PC-3 (cell line): Measurements from ENCODE around the gene TTLL10. TPM values are rescaled to one million over a fixed set of nuclear protein-coding genes. Genes with fewer than 3 reads are reported as not detected.

Experiments used
- ATAC-seq: fragments of 200-7000 bp; cut with Tn5 transposase; 2 replicates; pipeline ENCODE4 v1.9.1; 2020; ENCODE audit warnings: mild to moderate bottlenecking, moderate library complexity
- BruUV-seq: library from RNA; stranded (reverse); fragments of 400-500 nt; replicated peaks from 2 replicates; lab custom pipeline; 2021; lab: Mats Ljungman, UMichigan
- CTCF ChIA-PET: fragments of 300-600 bp; sonication (Branson Sonifier 250); formaldehyde crosslinking; loops from one replicate; lab custom pipeline; 2022; ENCODE audit warnings: antibody characterized with exemption; lab: Charles Lee
- POLR2A ChIA-PET: fragments of 300-600 bp; sonication (Branson Sonifier 250); formaldehyde crosslinking; loops from one replicate; lab custom pipeline; 2022; ENCODE audit warnings: antibody characterized with exemption; ENCODE audit not compliant: unreplicated experiment; lab: Charles Lee
- DNase-seq: peaks from one replicate; pipeline ENCODE4 v3.0.0-alpha.2; 2015
- H2AFZ ChIP-seq: fragments of 300-600 bp; sonication (generic); 2 replicates; pipeline ENCODE4 v1.6.0; 2016; ENCODE audit warnings: antibody characterized with exemption, low read length
- H3F3A ChIP-seq: fragments of 300-600 bp; sonication (generic); one replicate; pipeline ENCODE4 v1.6.0; 2017; ENCODE audit warnings: antibody characterized with exemption, low read length, control low read depth, mild to moderate bottlenecking; ENCODE audit not compliant: unreplicated experiment
- H3K27ac ChIP-seq: fragments of 300-600 bp; sonication (generic); 2 replicates; pipeline ENCODE4 v1.5.1; 2016; ENCODE audit warnings: mild to moderate bottlenecking, low read length
- H3K27me3 ChIP-seq: fragments of 300-600 bp; sonication (generic); 2 replicates; pipeline ENCODE4 v1.6.1; 2016; ENCODE audit warnings: low read length, mixed read lengths
- H3K36me3 ChIP-seq: fragments of 300-600 bp; sonication (generic); 2 replicates; pipeline ENCODE4 v1.6.1; 2016; ENCODE audit warnings: low read depth, mixed run types, low read length, mixed read lengths
- H3K4me1 ChIP-seq: fragments of 300-600 bp; sonication (generic); 2 replicates; pipeline ENCODE4 v1.5.1; 2016; ENCODE audit warnings: low read length; ENCODE audit not compliant: insufficient read depth
- H3K4me2 ChIP-seq: fragments of 300-600 bp; sonication (generic); 2 replicates; pipeline ENCODE4 v1.6.0; 2016; ENCODE audit warnings: low read length
- H3K4me3 ChIP-seq: fragments of 300-600 bp; sonication (generic); 2 replicates; pipeline ENCODE4 v1.5.1; 2016; ENCODE audit warnings: mild to moderate bottlenecking, low read length, mixed read lengths
- H3K79me2 ChIP-seq: fragments of 300-600 bp; sonication (generic); 2 replicates; pipeline ENCODE4 v1.6.1; 2017; ENCODE audit warnings: low read length, mixed read lengths
- H3K9ac ChIP-seq: fragments of 300-600 bp; sonication (generic); 2 replicates; pipeline ENCODE4 v1.6.0; 2016; ENCODE audit warnings: mild to moderate bottlenecking, low read length
- H3K9me2 ChIP-seq: fragments of 300-600 bp; sonication (generic); replicated peaks from 2 replicates; pipeline ENCODE4 v1.6.1; 2016; ENCODE audit warnings: mixed run types, low read length, mixed read lengths
- H3K9me3 ChIP-seq: fragments of 300-600 bp; sonication (generic); 2 replicates; pipeline ENCODE4 v1.6.1; 2016; ENCODE audit warnings: low read length, mixed read lengths
- H4K20me1 ChIP-seq: fragments of 300-600 bp; sonication (generic); 2 replicates; pipeline ENCODE4 v1.6.1; 2016; ENCODE audit warnings: low read length, mixed read lengths
- CTCF ChIP-seq: fragments of 300-600 bp; sonication (generic); conservative IDR thresholded peaks from 2 replicates; pipeline ENCODE4 v1.5.1; 2017; ENCODE audit warnings: antibody characterized with exemption, low read depth, mild to moderate bottlenecking, low read length
- EZH2 ChIP-seq: fragments of 300-600 bp; sonication (generic); IDR thresholded peaks from one replicate; pipeline ENCODE4 v1.6.1; 2017; ENCODE audit warnings: antibody characterized with exemption, mild to moderate bottlenecking, low read length; ENCODE audit not compliant: unreplicated experiment
- EZH2phosphoT487 ChIP-seq: fragments of 300-600 bp; sonication (generic); IDR thresholded peaks from 2 replicates; pipeline ENCODE4 v1.6.1; 2018; ENCODE audit warnings: mild to moderate bottlenecking, antibody characterized with exemption, low read length, borderline replicate concordance
- intact Hi-C: fragments of 100-400 bp; cut with micrococcal nuclease; formaldehyde crosslinking; loops from 2 replicates; pipeline ENCODE4 v1.9.0; 2023
- total RNA-seq: library from RNA; depleted of rRNA; stranded (reverse); fragments of >200 nt; gene quantifications from 2 replicates; pipeline ENCODE4 v1.2.3, GENCODE V29; 2014

The TTLL10 gene
- total RNA-seq, 1 experiment from 2014 or later = 0.36 TPM

DNA sequence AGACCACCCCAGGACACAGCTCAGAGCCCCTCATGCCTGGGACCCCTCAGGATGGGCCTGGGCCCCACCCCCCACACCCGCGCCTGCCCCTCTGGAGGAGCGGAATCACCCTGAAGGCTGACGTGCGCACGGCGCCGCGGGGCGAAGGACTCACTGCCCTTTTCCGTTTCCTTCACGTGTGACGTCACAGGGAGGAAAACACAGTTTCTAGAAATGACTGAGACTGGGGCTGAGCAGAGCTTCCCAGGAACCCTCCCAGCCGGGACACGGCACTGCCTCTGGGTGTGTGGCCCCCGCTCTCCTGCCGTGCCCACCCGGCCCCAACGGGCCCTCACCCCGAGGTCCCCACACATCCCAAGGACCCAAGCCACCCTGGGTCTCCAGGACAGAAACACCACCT is 45.7 kb downstream of the TTLL10 start:
- no peak for ATAC-seq
- peaks cover under 1% of the 10 kb centered on the region; the same call in 1 of the 2 replicates for H3K79me2 ChIP-seq
- POLR2A ChIA-PET = no interaction called here

GRCh38 chr1:1220197-1220596 is 46.5 kb downstream of the TTLL10 start:
- intact Hi-C loops = no loop called here
- H3K4me3 ChIP-seq = no peak overlapping the region

More for the DNA sequence above, 45.7 kb downstream of the TTLL10 start:
- Histone ChIP-seq H2AFZ (no peak overlapping the region), H4K20me1 (no peaks in the 10 kb centered on the region), H3K9me2 (no peaks in the 10 kb centered on the region), H3K9ac (no peak overlapping the region), H3K4me1 (no peaks in the 10 kb centered on the region), H3K4me2 (no peak overlapping the region), H3K4me3 (no peak overlapping the region), H3K27me3 (no peaks in the 10 kb centered on the region), H3K36me3 (peaks cover 43% of the 10 kb centered on the region; the same call in 1 of the 2 replicates), H3K27ac (no peak overlapping the region), H3F3A (no peaks in the 10 kb centered on the region), H3K9me3 (no peaks in the 10 kb centered on the region)
- CTCF ChIA-PET = no interaction called here
- no TSS peak for BruUV-seq
- no peak for DNase-seq
- no peak for TF ChIP-seq CTCF
- TF ChIP-seq EZH2phosphoT487 = no peak
- TF ChIP-seq EZH2 = no peak
- intact Hi-C loops = no loop called here

More at GRCh38 chr1:1220197-1220596, 46.5 kb downstream of the TTLL10 start:
- ChIA-PET POLR2A (no interaction called here), CTCF (no interaction called here)
- Histone ChIP-seq H3K4me1 (no peaks in the 10 kb centered on the region), H2AFZ (no peak overlapping the region), H4K20me1 (no peaks in the 10 kb centered on the region), H3K36me3 (peaks cover 47% of the 10 kb centered on the region; the same call in 1 of the 2 replicates), H3K9ac (no peak overlapping the region), H3K9me2 (no peaks in the 10 kb centered on the region), H3K27me3 (no peaks in the 10 kb centered on the region), H3K9me3 (no peaks in the 10 kb centered on the region), H3K4me2 (no peak overlapping the region), H3K27ac (no peak overlapping the region), H3F3A (no peaks in the 10 kb centered on the region), H3K79me2 (peaks cover 9% of the 10 kb centered on the region)
- ATAC-seq = no peak
- TF ChIP-seq EZH2phosphoT487 = no peak
- TF ChIP-seq EZH2 = no peak
- TF ChIP-seq CTCF = no peak
- no peak for DNase-seq
- no TSS peak for BruUV-seq
